ENCODE data around the gene MRPS2. TPM values are rescaled to one million over a fixed set of nuclear protein-coding genes. Genes with fewer than 3 reads are reported as not detected.
"Not testable (repeated sequence)": the region's sequence is repeated elsewhere in the genome, so short reads cannot be mapped to it uniquely, and the experiment has no call there.

The MRPS2 gene
- total RNA-seq, 1 donor from 2014 or later: 70.8 TPM

DNA sequence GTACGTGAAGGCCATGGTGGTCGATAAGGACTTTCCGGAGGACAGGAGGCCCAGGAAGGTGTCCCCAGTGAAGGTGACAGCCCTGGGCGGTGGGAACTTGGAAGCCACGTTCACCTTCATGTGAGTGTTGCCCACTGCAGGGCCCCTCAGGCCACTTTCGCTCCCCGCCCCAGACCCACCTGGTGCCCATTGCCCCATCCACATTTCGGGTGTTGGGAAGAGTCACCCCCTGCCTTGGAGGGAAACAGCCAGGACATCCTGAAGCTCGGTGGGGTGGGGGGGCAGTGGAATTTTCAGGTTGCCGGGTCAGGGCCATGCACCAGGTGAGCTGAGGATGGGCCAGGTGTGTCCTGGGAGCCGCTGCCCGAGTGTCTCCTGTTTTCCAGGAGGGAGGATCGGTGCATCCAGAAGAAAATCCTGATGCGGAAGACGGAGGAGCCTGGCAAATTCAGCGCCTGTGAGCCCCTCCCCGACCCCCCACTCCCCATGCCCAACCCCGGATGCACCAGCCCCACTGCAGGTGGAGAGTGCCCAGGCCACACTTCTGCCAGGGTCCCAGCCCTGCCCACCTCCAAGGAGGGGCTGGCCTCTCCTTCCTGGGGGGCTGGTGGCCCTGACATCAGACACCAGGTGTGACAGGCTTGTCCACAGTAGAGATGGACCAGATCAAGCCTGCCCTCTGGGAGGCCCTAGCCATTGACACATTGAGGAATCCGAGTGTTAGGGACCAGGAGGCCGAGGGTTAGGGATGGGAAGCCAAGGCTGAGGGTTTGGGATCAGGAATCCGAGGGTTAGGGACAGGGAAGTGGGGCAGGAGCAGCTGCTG lies 46.5 kb downstream of the MRPS2 start:
- H3K4me3 Mint-ChIP-seq; H3K27ac Mint-ChIP-seq; DNase-seq (ENCODE audit: low spot score); H3K36me3 Mint-ChIP-seq (ENCODE audit: low read depth); intact Hi-C loops (cut with micrococcal nuclease); H3K9me3 Mint-ChIP-seq; H3K4me1 Mint-ChIP-seq (ENCODE audit: low read depth); H3K27me3 Mint-ChIP-seq (ENCODE audit: insufficient read depth): not testable (repeated sequence)

DNA sequence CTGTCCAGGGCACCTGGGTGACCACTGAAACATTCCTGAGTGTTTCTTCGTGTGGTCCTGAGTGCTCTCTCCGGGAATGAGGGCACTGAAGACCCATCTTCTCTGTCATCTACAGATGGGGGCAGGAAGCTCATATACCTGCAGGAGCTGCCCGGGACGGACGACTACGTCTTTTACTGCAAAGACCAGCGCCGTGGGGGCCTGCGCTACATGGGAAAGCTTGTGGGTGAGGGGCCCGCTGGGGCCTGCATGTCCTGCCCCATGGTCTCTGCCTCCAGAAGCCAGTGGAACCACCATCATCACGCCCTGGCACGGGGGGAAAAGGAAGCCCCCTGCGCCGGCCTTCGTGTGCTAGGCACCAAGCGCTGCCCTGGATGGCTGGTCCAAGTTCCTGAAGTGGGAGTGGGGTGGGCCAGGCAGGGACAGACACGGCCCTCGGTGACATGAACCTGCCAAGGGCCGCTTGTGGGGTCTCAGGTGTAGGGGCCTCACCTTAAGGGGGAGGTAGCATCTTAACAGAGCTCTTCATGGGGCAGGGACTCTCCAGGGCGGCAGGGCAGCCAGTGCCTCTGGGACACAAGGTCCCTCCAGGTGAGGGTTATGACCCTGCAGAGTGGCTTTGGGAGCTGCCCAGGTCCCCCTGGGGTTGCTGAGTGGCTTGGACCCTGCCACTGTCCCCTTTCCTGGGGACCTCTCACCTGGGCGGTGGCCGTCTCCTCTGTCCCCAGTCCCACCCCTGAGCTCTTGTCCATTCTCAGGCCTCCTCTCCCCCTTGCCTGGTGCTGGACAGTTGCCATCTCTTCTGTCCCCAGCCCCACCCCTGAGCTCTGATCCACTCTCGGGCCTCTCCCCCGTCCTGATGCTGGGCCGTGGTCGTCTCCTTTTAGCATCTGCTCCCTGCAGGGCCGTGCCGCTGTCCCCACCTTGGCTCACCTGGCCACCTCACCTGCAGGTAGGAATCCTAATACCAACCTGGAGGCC lies 47.6 kb downstream of the MRPS2 start:
- H3K27me3 Mint-ChIP-seq (ENCODE audit: insufficient read depth): no peaks in the 10 kb centered on the region
- H3K4me1 Mint-ChIP-seq (ENCODE audit: low read depth): no peaks in the 10 kb centered on the region
- H3K4me3 Mint-ChIP-seq: no peak overlapping the region
- no peak overlapping the region for H3K27ac Mint-ChIP-seq
- no peaks in the 10 kb centered on the region for H3K9me3 Mint-ChIP-seq
- DNase-seq (ENCODE audit: low spot score): no peak
- intact Hi-C loops (cut with micrococcal nuclease): no loop called here
- no peaks in the 10 kb centered on the region for H3K36me3 Mint-ChIP-seq (ENCODE audit: low read depth)

DNA sequence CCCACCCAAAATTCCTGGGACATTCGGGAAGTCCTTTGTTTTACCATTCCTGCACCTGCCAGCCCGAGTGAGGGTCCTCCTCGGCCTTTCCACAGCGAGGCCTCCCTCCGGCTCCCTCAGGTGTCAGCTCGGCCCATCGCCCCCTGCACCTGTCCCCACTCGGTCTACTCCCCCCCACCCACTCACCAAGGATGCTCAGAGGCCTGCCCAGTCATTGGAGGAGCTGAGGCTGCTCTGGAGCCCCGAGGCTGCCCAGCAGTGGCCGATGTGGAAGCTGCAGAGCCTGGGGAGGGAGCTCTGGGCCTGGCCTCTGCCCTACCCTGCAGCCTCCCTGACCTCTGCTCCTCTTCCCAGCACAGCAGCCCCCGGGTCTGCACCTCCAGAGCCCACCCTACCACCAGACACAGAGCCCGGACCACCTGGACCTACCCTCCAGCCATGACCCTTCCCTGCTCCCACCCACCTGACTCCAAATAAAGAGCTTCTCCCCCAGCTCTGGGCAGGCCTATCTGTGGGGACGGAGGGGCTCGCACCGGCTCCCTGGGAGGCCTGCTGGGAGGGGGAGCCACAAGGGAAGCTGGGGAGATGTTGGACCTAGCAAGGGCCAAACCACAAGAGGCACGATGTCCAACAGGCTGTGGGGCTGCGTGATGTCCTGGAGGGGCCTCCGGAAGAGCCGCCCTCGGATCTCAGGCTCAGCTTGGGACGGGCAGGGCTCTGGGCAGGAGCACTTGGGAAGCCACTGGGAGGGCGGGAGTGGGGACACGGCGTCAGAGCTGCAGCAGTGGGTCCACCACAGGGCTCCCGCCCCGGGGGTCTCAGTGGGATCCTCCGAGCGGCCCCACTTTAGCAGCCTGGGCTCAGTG lies 49.2 kb downstream of the MRPS2 start:
- H3K27me3 Mint-ChIP-seq (ENCODE audit: insufficient read depth); H3K4me1 Mint-ChIP-seq (ENCODE audit: low read depth); H3K4me3 Mint-ChIP-seq; H3K9me3 Mint-ChIP-seq; DNase-seq (ENCODE audit: low spot score); H3K36me3 Mint-ChIP-seq (ENCODE audit: low read depth); intact Hi-C loops (cut with micrococcal nuclease); H3K27ac Mint-ChIP-seq: not testable (repeated sequence)

DNA sequence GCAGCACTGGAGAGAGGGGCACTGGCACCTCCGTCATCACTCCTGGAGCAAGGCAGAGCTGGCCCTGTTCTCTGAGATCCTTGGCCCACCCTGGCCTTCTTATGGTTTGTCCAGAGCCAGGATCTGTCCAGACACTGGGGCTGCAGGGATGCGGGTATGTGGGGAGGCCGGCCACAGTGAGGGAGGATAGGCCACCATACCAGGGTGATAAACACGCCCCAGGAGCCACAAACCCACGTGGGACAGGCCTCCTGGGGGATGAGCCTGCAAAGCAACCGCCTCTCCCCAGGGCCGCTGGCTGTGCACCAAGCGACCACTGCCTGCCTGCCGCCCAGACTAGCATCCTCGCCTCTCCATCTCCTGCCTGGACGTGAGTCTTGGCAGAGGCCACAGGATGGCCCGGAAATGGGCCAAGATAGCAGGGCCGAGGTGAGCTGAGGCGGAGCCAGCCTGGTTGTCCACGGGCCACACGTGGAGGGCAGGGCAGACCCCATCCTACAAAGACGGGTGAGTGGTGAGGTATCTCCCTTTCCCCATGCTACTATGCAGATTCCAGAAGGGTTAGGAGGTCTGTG lies 49.9 kb downstream of the MRPS2 start:
- DNase-seq (ENCODE audit: low spot score): no peak
- H3K4me3 Mint-ChIP-seq: no peak overlapping the region
- no peaks in the 10 kb centered on the region for H3K4me1 Mint-ChIP-seq (ENCODE audit: low read depth)
- H3K36me3 Mint-ChIP-seq (ENCODE audit: low read depth): no peaks in the 10 kb centered on the region
- H3K9me3 Mint-ChIP-seq: no peaks in the 10 kb centered on the region
- intact Hi-C loops (cut with micrococcal nuclease): no loop called here
- no peak overlapping the region for H3K27ac Mint-ChIP-seq
- H3K27me3 Mint-ChIP-seq (ENCODE audit: insufficient read depth): no peaks in the 10 kb centered on the region

DNA sequence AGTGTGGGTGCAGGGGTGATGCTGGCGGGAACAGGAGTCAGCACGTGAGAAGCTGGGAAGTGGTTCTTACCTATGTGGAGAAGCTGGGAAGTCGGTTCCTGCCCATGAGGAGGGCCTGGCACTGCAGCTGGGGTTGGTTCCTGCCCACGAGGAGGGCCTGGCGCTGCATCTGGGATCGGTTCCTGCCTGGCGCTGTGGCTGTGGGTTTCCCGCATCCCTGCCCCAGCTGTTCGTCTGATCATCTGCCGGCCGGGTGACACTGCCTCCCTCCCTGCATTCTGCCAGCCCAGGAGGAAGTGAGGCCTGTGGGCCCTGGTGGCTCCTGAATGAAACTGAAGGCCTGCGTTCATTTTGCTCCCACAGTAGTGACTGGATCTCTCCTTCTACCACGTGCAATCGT lies 50.5 kb downstream of the MRPS2 start:
- Mint-ChIP-seq H3K4me3 (no peak overlapping the region), H3K9me3 (no peaks in the 10 kb centered on the region), H3K36me3 (ENCODE audit: low read depth) (no peaks in the 10 kb centered on the region), H3K27me3 (ENCODE audit: insufficient read depth) (no peaks in the 10 kb centered on the region), H3K27ac (no peak overlapping the region), H3K4me1 (ENCODE audit: low read depth) (no peaks in the 10 kb centered on the region)
- DNase-seq (ENCODE audit: low spot score): no peak
- intact Hi-C loops (cut with micrococcal nuclease): no loop called here

DNA sequence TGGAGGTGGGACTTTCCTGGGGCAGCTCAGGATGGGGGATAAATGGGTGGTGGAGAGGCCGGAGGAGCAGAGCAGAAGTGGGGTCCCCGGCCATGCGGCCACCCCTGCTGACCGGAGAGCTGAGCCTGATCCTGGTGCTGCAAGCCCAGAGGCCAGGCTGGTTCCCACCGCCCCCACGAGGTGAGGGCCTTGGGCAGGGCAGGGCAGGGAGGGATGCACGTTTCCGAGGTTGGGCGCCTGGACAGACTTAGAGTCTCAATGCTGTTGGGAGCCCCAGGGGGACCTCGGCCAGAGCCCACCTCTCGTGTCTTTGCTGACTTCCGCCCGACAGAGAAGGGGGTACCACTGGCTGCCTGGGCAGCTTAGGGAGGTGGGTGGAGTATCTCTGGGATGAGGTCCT lies 51.0 kb downstream of the MRPS2 start:
- Mint-ChIP-seq H3K36me3 (ENCODE audit: low read depth) (no peaks in the 10 kb centered on the region), H3K9me3 (no peaks in the 10 kb centered on the region), H3K4me1 (ENCODE audit: low read depth) (no peaks in the 10 kb centered on the region), H3K4me3 (no peak overlapping the region), H3K27ac (no peak overlapping the region), H3K27me3 (ENCODE audit: insufficient read depth) (no peaks in the 10 kb centered on the region)
- intact Hi-C loops (cut with micrococcal nuclease): no loop called here
- no peak for DNase-seq (ENCODE audit: low spot score)

DNA sequence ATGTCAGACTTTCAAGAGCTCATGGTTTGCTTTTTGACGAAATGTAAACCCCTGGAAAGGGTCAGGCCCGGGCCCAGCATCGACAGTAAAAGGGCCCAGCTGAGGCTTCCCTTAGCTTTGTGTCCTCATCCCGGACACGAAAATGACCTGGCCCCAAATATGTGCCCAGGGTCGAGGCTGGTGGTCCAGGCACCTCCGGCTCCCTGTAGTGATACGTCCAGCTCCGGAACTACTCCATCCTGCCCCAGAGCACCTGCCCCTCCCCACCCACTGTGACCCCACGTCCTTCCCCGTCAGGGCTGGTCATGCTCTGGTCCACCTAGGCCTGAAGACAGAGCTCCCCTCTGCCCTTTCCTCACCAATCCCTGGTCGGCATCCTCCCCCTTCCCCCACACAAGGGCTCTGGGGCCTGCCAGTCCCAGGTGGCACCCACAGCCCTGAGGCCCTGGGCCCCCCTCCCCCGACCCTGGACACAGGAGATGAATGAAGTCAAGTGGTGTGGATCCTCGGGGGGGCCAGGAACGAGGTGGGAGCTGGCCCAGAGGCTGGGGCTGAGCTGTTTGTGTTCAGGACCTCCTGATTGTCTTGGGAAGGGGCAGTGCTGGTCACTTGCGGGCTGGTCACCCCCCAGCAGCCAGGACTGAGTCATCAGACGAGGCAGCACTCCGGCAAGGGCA lies 51.7 kb downstream of the MRPS2 start:
- H3K4me3 Mint-ChIP-seq: no peak overlapping the region
- H3K36me3 Mint-ChIP-seq (ENCODE audit: low read depth): no peaks in the 10 kb centered on the region
- DNase-seq (ENCODE audit: low spot score): no peak
- H3K27me3 Mint-ChIP-seq (ENCODE audit: insufficient read depth): no peaks in the 10 kb centered on the region
- intact Hi-C loops (cut with micrococcal nuclease): no loop called here
- H3K9me3 Mint-ChIP-seq: no peaks in the 10 kb centered on the region
- H3K27ac Mint-ChIP-seq: no peak overlapping the region
- H3K4me1 Mint-ChIP-seq (ENCODE audit: low read depth): no peaks in the 10 kb centered on the region

DNA sequence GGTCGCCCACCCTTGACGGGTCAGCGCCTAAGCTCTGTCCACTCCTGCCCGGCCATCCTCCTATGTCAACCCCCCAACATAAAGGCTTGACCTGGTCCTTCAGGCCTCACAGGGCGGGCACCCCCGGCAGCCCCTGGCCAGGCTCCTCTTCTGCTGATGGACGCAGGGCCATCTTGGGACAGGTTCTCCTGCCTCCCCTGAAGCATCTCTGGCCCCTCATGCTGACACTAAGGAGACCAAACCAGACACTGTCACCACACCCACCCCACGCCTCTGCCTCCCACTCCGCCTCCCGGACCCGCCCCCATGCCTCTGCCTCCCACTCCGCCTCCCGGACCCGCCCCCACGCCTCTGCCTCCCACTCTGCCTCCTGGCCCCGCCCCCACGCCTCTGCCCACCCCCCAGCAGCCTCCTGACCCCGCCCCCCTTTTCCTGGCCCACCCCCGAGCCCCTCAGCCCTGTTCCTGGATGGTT lies 52.3 kb downstream of the MRPS2 start:
- Mint-ChIP-seq H3K27me3 (ENCODE audit: insufficient read depth) (no peaks in the 10 kb centered on the region), H3K9me3 (no peaks in the 10 kb centered on the region), H3K4me3 (no peak overlapping the region), H3K36me3 (ENCODE audit: low read depth) (no peaks in the 10 kb centered on the region), H3K27ac (no peak overlapping the region), H3K4me1 (ENCODE audit: low read depth) (no peaks in the 10 kb centered on the region)
- intact Hi-C loops (cut with micrococcal nuclease): no loop called here
- DNase-seq (ENCODE audit: low spot score): no peak

Other genes starting within 250 kb of the MRPS2 start
- gene PPP1R26, start 20.9 kb upstream of the MRPS2 start, total RNA-seq: 0.86 and 1.2 TPM in 2 replicates
- not detected in 2 replicates for gene LCN1, start 20.8 kb downstream of the MRPS2 start, total RNA-seq
- not detected in 2 replicates for gene OBP2A, start 45.4 kb downstream of the MRPS2 start, total RNA-seq
- not detected in 2 replicates for gene PAEP, start 61.1 kb downstream of the MRPS2 start, total RNA-seq
- gene GLT6D1, start 138.9 kb downstream of the MRPS2 start, total RNA-seq: not detected in 2 replicates
- gene LCN9, start 162.6 kb downstream of the MRPS2 start, total RNA-seq: not detected in 2 replicates
- not detected in 2 replicates for gene SOHLH1, start 198.8 kb downstream of the MRPS2 start, total RNA-seq
- gene KCNT1, start 201.5 kb downstream of the MRPS2 start, total RNA-seq: not detected in 2 replicates